T47D (cell line): ENCODE measurements around the gene MANF.
"Not testable (repeated sequence)": the region's sequence is repeated elsewhere in the genome, so short reads cannot be mapped to it uniquely, and the experiment has no call there.

Source experiments
- DNase-seq, 2 experiments: peaks; one replicate each; pipeline versions ENCODE4 v3.0.0 to v3.0.0-alpha.2; 2011 to 2012; ENCODE audit warnings: low read depth in 1 of 2, low spot score in 1 of 2
- JUND ChIP-seq: IDR thresholded peaks from 2 replicates; pipeline ENCODE4 v1.6.1; 2012; ENCODE audit warnings: low read depth
- in situ Hi-C: cut with HindIII; loops from 2 replicates; pipeline ENCODE4 v1.10.0; 2016; ENCODE audit warnings: low sequenced_read_pairs, low pct_unique_long_range_greater_than_20kb

MANF gene

GRCh38 chr3:51378065-51378464 is 7.0 kb upstream of the MANF start:
- no peak for DNase-seq
- in situ Hi-C loops = no loop called here
- no peak for TF ChIP-seq JUND

- in situ Hi-C loops = no loop called here
- no peak for DNase-seq
Measured at GRCh38 chr3:51378726-51379125, 6.4 kb upstream of the MANF start.

GRCh38 chr3:51379301-51379700 is 5.8 kb upstream of the MANF start:
- in situ Hi-C loops = no loop called here
- DNase-seq = no peak
- no peak for TF ChIP-seq JUND

More at GRCh38 chr3:51378726-51379125, 6.4 kb upstream of the MANF start:
- TF ChIP-seq JUND = no peak

GRCh38 chr3:51379746-51380455 is 5.2 kb upstream of the MANF start:
- TF ChIP-seq JUND = no peak
- DNase-seq = no peak
- in situ Hi-C loops = no loop called here

DNA sequence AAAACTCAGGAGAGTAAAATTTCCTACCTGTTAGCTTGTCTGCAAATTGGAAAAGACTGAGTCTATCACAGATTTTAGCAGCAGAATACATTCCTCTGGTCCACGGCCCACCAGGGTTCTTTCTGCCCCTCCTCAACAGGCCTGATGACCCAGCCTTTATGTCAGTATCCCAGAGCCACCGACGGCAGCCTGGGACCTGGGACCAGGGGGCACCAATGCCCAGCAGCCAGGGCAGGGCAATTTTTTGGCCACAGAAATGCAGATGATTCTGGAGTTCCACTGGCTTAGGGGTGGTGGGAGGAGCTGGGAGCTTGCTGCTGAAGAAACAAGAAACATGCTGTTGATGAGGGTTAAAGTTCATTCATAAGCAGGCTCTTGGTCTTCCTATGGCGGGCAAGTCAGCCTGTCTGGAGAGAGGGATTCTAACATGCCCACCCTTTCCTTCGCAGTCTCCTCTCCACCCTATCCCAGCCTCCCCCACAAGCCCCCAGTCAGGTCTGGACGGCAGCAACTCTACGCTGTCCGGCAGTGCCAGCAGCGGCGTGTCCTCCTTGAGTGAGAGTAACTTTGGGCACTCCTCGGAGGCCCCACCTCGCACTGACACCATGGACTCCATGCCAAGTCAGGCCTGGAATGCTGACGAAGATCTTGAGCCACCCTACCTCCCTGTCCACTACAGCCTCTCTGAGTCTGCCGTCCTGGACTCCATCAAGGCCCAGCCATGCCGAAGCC is 4.3 kb upstream of the MANF start:
- no peak for TF ChIP-seq JUND
- in situ Hi-C loops = no loop called here
- DNase-seq = no peak

GRCh38 chr3:51381333-51381705 is 3.8 kb upstream of the MANF start:
- TF ChIP-seq JUND = no peak
- DNase-seq = no peak
- in situ Hi-C loops = no loop called here

DNA sequence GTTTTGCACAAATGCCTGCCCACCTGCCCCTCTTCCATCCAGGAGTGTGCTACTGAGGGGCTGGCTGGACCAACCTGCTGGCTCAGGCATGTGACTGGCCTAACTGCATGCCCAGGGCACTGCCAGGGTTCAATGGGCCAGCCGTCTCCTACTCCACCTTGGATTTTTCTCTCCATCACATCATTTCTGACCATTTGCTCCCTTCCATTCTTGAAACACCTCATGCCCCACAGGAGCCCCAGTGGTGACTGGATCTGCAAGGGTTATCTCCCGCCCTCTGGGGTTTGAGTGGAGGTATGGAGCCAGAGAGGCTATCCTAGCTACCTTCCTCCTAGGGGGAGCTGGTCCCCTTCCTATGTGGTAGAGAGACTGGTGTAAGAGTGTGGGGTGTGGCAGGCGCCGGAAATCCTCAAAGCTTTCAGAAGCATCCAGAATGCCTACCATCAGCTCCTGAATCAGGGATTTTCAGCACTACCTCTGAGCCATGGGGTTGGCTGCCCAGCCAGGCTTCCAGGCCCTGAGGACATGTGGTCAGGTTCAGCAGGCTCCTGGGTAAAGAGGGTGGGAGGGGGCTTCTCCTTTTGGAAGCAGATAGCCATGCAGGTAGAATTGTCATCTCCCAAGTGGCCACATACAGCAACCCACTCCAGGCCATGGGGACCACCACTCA is 2.9 kb upstream of the MANF start:
- in situ Hi-C loops = no loop called here
- TF ChIP-seq JUND = no peak
- DNase-seq = no peak

- DNase-seq = no peak
- no peak for TF ChIP-seq JUND
- in situ Hi-C loops = no loop called here
Measured at GRCh38 chr3:51382947-51383578, 2.0 kb upstream of the MANF start.

DNA sequence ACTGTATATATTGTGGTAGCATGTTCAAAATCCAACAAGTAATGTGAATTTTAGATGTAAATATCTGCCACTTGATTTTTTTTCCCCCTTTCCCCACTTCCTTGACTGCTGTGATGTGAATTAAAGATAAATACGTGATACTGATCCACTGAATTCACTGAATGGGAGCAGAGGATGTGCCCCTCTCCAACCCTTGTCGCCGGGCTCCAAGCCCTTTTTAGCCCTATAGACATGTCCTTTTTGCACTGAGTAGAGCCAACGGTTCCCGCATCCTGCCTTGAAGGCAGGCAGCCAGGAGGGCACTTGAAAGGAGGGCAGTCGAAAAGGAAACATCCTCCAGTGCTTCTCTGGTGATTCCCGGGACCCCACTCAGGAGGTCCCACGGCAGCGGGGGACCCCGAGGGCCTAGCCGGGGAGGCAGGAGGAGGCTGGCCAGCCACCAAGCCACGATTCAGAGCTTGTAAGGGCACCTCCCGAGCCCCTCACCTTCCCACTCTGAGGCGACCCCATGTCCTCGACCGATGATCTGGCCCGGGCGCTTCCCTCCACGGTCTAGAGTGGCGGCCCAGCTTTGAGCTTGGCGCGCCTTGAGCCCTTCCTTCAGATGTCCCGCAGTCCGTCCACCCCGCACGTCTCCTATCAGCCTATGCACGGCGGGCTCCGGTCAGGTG is 901 bp upstream of the MANF start:
- in situ Hi-C loops = no loop called here

GRCh38 chr3:51385621-51386091 is 565 bp downstream of the MANF start:
- in situ Hi-C loops = no loop called here
- no peak for DNase-seq
- TF ChIP-seq JUND = no peak

More for the DNA sequence above, 901 bp upstream of the MANF start:
- no peak for TF ChIP-seq JUND
- DNase-seq = no peak

- DNase-seq = no peak
- in situ Hi-C loops = no loop called here
- no peak for TF ChIP-seq JUND
Measured at GRCh38 chr3:51386159-51386851, 1.2 kb downstream of the MANF start.

- TF ChIP-seq JUND = no peak
- no peak for DNase-seq
- in situ Hi-C loops = no loop called here
Measured at GRCh38 chr3:51386852-51387229, 1.8 kb downstream of the MANF start.

GRCh38 chr3:51387281-51387680 is 2.2 kb downstream of the MANF start:
- DNase-seq, in situ Hi-C loops: not testable (repeated sequence)
